Cortex of kidney (tissue), 1 donor: ENCODE measurements around the gene WDR46.

Experiments
- DNase-seq: peaks from one replicate; lab custom pipeline; 2025; lab: John Stamatoyannopoulos, UW

WDR46 gene

GRCh38 chr6:33313709-33314514, 24.9 kb upstream of the WDR46 start, which contains the start of gene TAPBP:
TAPBP (minus strand) TSS chr6:33314078; CDS start chr6:33314041, 37 bp downstream.
- DNase-seq: no peak

- no peak for DNase-seq
Measured at GRCh38 chr6:33313105-33313708, 24.2 kb upstream of the WDR46 start.

GRCh38 chr6:33312361-33313104, 23.5 kb upstream of the WDR46 start:
- DNase-seq: no peak

GRCh38 chr6:33306356-33306755, 17.3 kb upstream of the WDR46 start:
- DNase-seq: no peak

- no peak for DNase-seq
Measured at GRCh38 chr6:33305052-33305451, 16.0 kb upstream of the WDR46 start.

GRCh38 chr6:33304216-33304615, 15.2 kb upstream of the WDR46 start:
- no peak for DNase-seq

- DNase-seq: no peak
Measured at GRCh38 chr6:33301877-33302276, 12.8 kb upstream of the WDR46 start.

- no peak for DNase-seq
Measured at GRCh38 chr6:33299237-33299944, 10.4 kb upstream of the WDR46 start.

GRCh38 chr6:33298773-33299236, 9.8 kb upstream of the WDR46 start, which contains the start of gene RGL2:
RGL2 (minus strand) TSS chr6:33298942; CDS start chr6:33298610, 332 bp downstream.
- no peak for DNase-seq

- DNase-seq: no peak
Measured at GRCh38 chr6:33297956-33298772, 9.1 kb upstream of the WDR46 start.

- DNase-seq: no peak
Measured at GRCh38 chr6:33297406-33297955, 8.4 kb upstream of the WDR46 start.

- DNase-seq: no peak
Measured at GRCh38 chr6:33296797-33297405, 7.9 kb upstream of the WDR46 start.

GRCh38 chr6:33295621-33296369, 6.8 kb upstream of the WDR46 start:
- DNase-seq: no peak

- no peak for DNase-seq
Measured at GRCh38 chr6:33294086-33294823, 5.2 kb upstream of the WDR46 start.

GRCh38 chr6:33292996-33293682, 4.1 kb upstream of the WDR46 start:
- no peak for DNase-seq

GRCh38 chr6:33290459-33290858, 1.4 kb upstream of the WDR46 start:
- DNase-seq: no peak

GRCh38 chr6:33289784-33290315, 811 bp upstream of the WDR46 start:
- no peak for DNase-seq
